SH-SY5Y (cell line): ENCODE measurements around the gene SLC2A5.

Source experiments
- GATA2 ChIP-seq: IDR thresholded peaks from 2 replicates; pipeline ENCODE4 v1.6.1; 2011; ENCODE audit warnings: mild to moderate bottlenecking, low read depth, low read length
- GATA3 ChIP-seq: IDR thresholded peaks from 2 replicates; pipeline ENCODE4 v1.6.1; 2011; ENCODE audit warnings: low read depth, mild to moderate bottlenecking, low read length, moderate library complexity

DNA sequence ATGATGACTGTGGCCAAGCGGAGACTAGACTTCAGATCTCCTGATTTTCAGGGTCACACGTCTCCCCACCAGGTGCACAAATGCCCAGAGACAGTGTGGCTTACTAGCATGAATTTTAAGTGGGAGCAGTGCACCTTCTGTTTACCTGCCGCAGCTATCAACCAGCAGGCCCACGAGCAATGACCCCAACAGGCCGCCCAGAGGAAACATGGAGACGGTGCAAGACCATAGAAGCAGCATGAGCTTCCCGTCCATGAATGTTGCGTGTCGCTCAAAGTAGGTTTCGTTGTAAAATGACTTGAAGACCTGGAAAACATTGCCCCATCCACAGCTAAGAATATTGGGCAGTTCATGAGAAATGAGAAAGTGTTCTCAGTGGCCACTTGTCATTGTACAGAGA lies 46.7 kb downstream of the SLC2A5 start:
- no peak for TF ChIP-seq GATA3
- no peak for TF ChIP-seq GATA2
